CD4-positive, alpha-beta T cell treated with Interleukin-12 subunit alpha and Interleukin-12 subunit beta, for 1 hour (primary cell): Measurements from ENCODE around the gene LRTM1.

ENCODE experiments used
- DNase-seq: peaks from one replicate; pipeline ENCODE4 v3.0.0-alpha.2; 2020

Gene LRTM1

GRCh38 chr3:54939557-54940300 is 11.9 kb upstream of the LRTM1 start:
- DNase-seq: no peak

GRCh38 chr3:54936561-54936960 is 8.7 kb upstream of the LRTM1 start:
- no peak for DNase-seq

- no peak for DNase-seq
Observed at GRCh38 chr3:54935869-54936268, 8.0 kb upstream of the LRTM1 start.

DNA sequence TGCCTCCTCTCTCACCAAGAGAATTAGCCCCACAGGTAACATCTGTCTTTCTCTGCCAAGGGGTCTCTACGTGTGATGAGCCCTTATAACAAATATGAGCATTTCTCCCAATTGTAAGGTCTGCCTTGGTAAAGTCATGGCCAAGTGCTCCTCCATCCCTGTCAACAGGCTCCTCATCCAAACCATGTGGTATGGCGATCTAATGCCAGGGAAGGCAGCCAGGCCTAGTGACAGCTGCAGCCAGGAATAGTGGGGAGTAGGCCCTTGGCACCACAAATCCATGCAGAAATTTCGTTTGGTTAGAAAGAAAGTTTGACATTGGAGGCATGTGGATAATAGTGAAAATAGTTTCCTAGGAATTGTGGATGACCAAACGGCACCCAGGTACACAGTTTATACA is 4.7 kb upstream of the LRTM1 start:
- no peak for DNase-seq

DNA sequence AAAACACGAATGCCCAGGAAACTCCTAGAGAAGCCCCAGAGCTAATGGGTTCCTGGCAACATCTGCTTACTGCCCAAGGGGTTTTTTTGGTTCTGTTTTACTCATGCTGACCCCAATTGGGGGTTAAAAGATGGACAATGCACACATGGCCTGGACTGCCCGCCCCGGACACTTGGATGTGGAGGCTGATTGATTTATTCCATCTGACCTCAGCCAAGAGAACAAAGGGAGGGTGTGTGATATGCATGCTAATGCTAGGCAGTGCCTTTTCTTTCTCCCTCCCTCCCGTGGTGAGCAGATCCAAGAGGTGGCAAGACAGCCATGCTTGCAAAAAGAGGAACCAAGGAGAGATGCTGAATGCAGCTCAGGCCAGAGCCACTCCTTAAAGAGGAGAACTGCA is 3.3 kb upstream of the LRTM1 start:
- DNase-seq: no peak

GRCh38 chr3:54918516-54918915 is 9.3 kb downstream of the LRTM1 start:
- no peak for DNase-seq

GRCh38 chr3:54917862-54918261 is 10.0 kb downstream of the LRTM1 start:
- DNase-seq: no peak

- no peak for DNase-seq
Observed at GRCh38 chr3:54917174-54917573, 10.7 kb downstream of the LRTM1 start.

DNA sequence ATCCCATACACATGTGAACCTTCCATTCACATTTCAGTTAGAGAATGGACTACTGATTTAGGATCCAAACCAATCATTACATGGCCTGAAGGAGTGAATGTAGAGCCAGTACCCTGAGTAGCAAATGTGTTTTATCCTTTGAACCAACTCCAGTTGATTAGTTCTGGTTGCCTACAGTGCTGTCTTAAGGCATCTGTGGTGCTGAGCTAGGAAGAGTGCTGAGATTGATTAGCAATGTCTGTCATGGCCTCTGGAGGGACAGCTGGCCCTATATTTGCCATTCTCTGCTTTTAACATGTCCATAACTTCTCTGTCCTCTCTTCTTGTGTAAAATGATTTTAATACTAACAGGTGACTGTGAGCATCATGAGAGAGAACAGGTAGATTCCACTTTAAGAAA is 11.1 kb downstream of the LRTM1 start:
- no peak for DNase-seq

GRCh38 chr3:54915976-54916375 is 11.9 kb downstream of the LRTM1 start:
- DNase-seq: no peak

- DNase-seq: no peak
Observed at GRCh38 chr3:54915181-54915580, 12.7 kb downstream of the LRTM1 start.

GRCh38 chr3:54914180-54914579 is 13.7 kb downstream of the LRTM1 start:
- DNase-seq: no peak

DNA sequence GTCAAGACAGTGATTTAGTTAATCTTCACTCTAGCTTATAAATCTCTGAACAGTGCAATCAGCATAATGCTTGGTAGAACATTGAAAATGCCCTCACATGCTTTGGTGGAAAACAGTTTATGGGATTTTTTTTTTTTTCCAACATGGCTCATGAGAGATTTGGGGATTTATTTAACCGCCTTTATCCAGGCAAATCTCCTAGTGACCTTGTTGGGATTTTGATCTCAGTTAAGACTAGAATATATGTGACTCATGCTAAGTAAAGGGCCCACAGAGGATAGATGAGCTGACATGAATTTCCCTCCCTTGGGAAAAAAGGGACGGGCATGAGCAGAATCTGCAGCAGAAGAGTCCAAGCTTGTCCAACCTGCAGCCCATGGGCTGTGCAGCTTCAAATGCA is 18.7 kb downstream of the LRTM1 start:
- no peak for DNase-seq

DNA sequence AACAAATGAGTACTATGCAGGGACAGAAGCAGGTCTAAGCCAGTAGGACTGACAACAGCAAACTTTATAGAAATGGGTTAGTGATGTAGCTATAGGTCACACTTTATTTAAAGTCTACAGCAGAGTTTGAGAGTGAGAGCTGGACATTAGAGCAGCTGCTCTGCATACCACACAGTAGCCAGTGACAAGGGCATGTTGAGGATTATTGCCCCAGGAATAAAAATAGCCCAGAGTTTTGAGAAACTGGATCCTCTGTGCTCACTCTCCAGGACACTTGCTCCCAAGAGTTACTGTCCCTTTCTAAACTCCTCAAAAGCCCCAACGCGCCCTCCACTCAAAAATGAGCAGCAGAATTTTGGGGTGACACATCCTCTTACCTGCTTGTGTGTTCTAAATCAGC is 21.1 kb downstream of the LRTM1 start:
- no peak for DNase-seq

DNA sequence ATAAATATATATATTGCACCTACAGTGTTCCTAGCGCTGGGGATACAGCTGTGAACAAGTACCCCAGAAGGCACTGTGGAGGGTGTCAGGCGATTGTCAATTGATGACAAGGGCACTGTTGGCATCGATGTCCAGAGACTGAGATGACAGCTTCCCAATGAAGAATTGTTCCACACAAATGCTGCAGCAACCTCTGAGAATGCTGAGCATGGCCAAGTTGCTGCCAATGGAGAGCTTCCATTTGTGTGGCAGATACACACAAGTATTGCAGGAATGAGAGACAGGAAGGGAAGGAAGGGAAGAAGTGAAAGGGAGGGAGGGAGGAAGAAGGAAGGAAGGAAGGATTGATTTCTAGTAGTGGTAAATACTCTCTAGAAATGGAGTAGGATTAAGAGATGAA is 21.9 kb downstream of the LRTM1 start:
- no peak for DNase-seq

GRCh38 chr3:54905261-54905888 is 22.5 kb downstream of the LRTM1 start:
- DNase-seq: no peak

DNA sequence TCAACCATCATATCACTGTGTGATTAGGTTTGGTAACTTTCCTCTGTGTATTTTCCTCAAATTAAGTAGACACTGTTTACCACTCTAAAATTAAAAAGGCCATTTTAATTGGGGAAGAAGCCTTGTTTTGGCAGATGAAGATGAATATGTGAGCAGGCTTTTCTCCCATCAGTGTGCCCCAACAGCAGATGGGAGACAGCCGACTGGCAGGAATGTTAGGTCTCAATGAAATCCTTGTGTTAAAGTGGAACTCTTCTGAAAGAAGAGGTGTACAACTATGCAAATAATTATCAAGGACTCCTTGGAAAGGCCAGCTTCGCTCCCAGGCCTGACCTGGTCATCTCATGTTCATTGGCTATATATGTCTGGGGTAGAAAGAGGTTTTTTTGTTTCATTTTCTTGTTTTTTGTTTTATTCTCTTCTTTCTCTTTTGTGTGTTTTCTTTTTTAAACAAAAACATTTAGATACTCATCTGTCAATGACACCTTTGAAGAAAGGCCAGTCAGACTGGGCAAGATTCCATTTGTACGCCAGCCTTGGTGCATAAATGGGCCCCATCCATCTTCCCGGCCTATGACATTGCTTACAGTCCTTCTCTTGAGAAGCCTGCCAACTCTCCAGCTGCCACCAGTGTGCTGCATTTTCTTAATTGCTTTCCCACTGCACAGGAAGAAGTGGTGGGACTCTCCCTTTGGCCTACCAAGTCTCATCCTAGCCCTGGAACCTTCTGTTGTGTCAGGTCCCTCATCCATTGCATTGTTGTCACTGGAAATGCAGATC is 25.8 kb downstream of the LRTM1 start:
- no peak for DNase-seq

- no peak for DNase-seq
Observed at GRCh38 chr3:54900838-54901591, 26.8 kb downstream of the LRTM1 start.

DNA sequence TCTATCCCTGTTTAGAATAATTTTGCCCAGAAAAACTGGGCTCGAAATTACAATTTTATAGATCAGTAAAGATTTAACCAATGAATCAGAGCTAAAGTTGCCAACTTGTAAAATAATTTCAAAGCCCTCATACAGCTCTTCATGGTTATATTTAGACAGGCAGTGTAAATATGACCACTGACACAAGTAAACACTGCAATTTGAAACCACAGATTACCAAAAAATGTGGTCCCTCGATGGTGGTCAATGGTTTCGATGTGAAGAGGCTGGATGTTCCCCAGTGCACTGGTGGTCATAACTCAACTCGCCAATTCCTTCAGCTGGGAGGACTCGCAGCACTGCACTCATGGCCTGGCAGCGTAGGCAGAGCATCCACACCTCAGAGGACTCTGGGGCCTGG is 28.6 kb downstream of the LRTM1 start:
- no peak for DNase-seq

DNA sequence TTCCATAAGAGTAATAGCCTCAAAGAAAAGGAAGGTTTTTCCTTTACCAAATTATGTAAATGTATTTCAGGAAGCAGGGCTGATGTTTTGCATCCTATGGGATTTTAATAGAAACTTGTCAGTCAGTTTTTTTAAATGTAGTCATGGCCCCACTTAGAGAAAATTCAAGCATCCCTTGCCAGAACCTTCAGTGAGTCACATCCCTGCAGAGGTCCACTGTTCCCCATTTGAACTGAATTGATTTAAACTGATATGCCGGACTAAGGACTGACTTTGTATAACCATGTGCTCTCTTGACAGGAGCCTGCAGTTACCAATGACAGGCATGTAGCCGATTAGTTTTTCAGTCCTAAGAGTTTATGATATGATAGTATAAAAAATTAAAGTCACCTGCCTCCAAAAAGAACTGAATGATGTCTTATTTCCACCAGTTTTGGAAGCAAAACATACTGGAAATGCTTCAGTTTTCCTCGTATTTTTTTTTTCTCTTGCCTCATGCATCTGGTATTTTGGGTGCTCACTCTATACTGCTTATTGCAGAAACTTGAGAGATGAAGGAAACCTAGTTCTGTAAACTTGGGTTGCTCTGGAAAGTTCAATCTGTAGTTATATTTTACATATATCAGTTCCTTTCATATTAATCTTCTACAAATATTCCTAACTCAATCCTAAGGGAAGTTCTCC is 30.7 kb downstream of the LRTM1 start:
- DNase-seq: no peak

DNA sequence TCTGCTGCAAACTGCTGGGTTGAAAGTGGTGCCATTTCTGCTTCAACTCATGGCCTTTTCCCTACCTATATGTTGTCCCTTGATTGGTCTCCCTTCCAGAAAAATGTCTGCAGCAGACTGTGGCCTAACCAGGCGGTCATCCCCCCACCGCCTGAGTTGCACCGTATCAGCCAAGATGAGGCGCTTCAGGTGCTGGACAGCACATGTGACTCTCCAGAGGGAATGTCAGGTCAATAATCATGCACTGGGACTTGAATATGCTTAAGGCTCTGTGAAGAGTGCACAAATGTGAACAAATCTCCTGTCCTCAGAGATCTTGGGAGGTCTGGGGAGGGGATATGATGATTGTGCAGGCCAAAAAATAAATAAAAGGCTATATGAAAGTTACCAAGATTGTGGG is 32.2 kb downstream of the LRTM1 start:
- no peak for DNase-seq

DNA sequence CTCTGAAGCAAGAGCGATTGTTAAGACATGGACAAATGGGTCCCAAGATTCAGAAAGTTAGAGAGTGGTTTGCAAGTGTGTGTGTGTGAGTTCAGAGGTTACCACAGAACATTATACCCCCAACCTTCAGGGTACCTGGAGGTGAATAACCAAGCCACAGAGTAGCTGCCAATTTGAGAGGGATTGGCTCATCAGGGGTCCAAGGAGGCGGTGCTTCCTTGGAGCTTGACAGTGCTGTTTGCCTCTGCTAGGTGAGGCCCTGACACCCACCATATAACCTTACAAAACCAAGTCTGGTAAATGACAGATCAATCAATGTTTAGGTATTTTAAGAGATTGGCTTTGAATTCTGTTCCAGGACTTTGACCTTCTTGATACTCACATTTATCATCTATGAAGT is 35.7 kb downstream of the LRTM1 start:
- no peak for DNase-seq

- DNase-seq: no peak
Observed at GRCh38 chr3:54891540-54891897, 36.3 kb downstream of the LRTM1 start.
